Brain microvascular endothelial cell (primary cell): ENCODE measurements around the gene GASK1A.

Experiments used
- DNase-seq: peaks from one replicate; pipeline ENCODE4 v3.0.0-alpha.2; 2020
- H3K27ac ChIP-seq: fragments of 250-450 bp; sonication (Bioruptor Pico); 2 replicates; pipeline ENCODE4 v1.5.1; 2020; ENCODE audit warnings: mild to moderate bottlenecking, moderate library complexity
- H3K27me3 ChIP-seq: fragments of 250-450 bp; sonication (Bioruptor Pico); replicated peaks from 2 replicates; pipeline ENCODE4 v1.5.1; 2020; ENCODE audit warnings: mild to moderate bottlenecking
- H3K36me3 ChIP-seq: fragments of 250-450 bp; sonication (Bioruptor Pico); replicated peaks from 2 replicates; pipeline ENCODE4 v1.5.1; 2020; ENCODE audit warnings: mild to moderate bottlenecking
- H3K4me3 ChIP-seq: 2 replicates; pipeline ENCODE4 v1.5.1; 2011; ENCODE audit warnings: low read depth, mild to moderate bottlenecking, control low read depth, low read length, moderate library complexity
- in situ Hi-C: cut with HindIII; loops from 2 replicates; pipeline ENCODE4 v1.10.0; 2017; ENCODE audit warnings: low sequenced_read_pairs, low pct_ligation_motif_present
- TF ChIP-seq, protein P1 (sequence below): IDR thresholded peaks from 2 replicates; pipeline ENCODE4 v1.5.1; 2011; ENCODE audit warnings: low read depth, mild to moderate bottlenecking, moderate library complexity, low read length, control low read depth, inconsistent platforms; ENCODE audit errors: missing control alignments

The GASK1A gene

DNA sequence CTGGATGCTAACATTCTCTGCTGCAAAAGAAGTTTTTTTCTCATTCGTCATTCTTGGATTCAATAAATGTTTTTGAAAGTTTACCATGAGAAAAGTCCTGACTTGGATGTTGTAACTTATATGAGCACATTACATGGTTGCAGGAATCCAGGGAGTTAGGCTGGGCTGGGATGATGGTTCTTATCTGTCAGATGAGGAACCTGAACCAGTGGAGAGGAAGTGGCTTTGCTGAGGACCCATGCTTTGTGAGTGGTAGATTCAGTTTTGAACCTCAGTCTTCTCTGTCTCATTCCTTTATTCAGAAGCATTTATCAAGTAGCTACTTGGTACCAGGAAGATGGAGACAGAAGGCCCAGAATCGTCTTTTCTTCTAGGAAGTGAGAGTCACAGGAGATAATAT is 3.7 kb upstream of the GASK1A start:
- no peak overlapping the region for H3K27ac ChIP-seq
- H3K4me3 ChIP-seq = no peak overlapping the region
- H3K27me3 ChIP-seq = peaks cover 26% of the 10 kb centered on the region
- DNase-seq = no peak
- TF ChIP-seq, protein P1, sequence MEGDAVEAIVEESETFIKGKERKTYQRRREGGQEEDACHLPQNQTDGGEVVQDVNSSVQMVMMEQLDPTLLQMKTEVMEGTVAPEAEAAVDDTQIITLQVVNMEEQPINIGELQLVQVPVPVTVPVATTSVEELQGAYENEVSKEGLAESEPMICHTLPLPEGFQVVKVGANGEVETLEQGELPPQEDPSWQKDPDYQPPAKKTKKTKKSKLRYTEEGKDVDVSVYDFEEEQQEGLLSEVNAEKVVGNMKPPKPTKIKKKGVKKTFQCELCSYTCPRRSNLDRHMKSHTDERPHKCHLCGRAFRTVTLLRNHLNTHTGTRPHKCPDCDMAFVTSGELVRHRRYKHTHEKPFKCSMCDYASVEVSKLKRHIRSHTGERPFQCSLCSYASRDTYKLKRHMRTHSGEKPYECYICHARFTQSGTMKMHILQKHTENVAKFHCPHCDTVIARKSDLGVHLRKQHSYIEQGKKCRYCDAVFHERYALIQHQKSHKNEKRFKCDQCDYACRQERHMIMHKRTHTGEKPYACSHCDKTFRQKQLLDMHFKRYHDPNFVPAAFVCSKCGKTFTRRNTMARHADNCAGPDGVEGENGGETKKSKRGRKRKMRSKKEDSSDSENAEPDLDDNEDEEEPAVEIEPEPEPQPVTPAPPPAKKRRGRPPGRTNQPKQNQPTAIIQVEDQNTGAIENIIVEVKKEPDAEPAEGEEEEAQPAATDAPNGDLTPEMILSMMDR = no peak
- in situ Hi-C loops = no loop called here
- H3K36me3 ChIP-seq = no peaks in the 10 kb centered on the region

DNA sequence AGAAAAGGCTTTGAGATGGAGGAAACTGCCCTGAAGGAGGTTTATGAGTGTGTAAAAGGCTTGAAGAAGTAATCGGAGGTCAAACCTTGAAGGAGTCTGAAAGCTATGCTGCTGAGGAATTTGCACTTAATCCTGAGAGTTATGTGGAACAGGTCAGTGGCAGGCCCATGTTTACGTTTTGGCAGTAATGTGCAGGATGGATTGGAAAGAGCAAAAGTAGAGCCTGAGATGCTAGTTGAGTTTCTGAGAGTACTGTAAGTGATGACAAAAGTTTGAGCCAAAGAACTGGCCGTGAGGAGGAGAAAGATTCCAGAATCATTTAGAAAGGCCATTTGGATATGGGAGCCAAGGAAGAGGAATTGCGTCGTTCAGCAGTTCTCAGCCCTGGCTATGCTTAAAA is 3.2 kb upstream of the GASK1A start:
- Histone ChIP-seq H3K27me3 (peaks cover 29% of the 10 kb centered on the region), H3K27ac (no peak overlapping the region), H3K36me3 (no peaks in the 10 kb centered on the region), H3K4me3 (no peak overlapping the region)
- no peak for DNase-seq
- in situ Hi-C loops = no loop called here
- TF ChIP-seq, protein P1 = no peak

DNA sequence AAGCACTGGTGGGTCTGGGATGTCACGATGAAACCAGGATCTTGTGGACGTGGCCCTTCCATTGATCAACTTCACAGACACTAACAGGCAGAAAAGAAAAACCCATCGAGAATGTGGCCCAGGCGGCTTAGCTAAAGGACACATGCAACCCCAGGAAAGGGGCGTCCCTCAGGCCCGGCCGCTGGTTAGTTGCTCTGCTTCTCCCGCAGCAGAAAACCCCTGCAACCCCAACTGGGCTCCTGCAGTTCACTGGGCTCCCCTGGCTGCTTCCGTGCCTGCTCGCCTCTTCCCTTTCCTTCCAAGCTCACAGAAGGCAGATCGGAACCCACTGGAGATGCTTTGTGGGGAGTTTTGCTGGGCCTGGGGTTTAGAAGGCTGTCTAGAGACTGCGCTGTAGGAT is 1.1 kb downstream of the GASK1A start:
- no peak for DNase-seq
- TF ChIP-seq, protein P1 = no peak
- in situ Hi-C loops = no loop called here
- Histone ChIP-seq H3K27ac (no peak overlapping the region), H3K27me3 (peaks cover 29% of the 10 kb centered on the region), H3K36me3 (no peaks in the 10 kb centered on the region), H3K4me3 (no peak overlapping the region)

DNA sequence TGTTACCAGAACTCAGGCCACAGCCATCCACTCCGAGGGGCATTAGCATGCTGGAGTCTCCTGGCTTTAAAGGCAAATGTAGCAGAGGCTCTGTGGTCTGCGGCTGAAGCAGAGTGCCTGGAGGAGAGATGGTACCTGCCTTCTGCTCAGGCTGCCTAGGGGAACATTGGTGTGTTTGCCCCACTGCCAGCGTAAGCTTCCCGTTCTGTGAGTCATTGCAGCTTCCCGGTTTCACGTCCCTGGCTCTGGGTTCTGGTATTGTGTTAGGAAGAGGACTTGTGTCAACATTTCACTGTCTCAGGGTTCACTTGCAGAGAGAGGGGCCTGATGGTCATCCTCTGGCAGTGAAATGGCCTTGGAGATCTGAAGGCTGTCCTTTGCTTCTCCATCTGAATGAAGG is 1.8 kb downstream of the GASK1A start:
- H3K27ac ChIP-seq = no peak overlapping the region
- in situ Hi-C loops = no loop called here
- H3K27me3 ChIP-seq = peaks cover 29% of the 10 kb centered on the region
- no peak for DNase-seq
- TF ChIP-seq, protein P1 = no peak
- H3K36me3 ChIP-seq = no peaks in the 10 kb centered on the region
- no peak overlapping the region for H3K4me3 ChIP-seq

DNA sequence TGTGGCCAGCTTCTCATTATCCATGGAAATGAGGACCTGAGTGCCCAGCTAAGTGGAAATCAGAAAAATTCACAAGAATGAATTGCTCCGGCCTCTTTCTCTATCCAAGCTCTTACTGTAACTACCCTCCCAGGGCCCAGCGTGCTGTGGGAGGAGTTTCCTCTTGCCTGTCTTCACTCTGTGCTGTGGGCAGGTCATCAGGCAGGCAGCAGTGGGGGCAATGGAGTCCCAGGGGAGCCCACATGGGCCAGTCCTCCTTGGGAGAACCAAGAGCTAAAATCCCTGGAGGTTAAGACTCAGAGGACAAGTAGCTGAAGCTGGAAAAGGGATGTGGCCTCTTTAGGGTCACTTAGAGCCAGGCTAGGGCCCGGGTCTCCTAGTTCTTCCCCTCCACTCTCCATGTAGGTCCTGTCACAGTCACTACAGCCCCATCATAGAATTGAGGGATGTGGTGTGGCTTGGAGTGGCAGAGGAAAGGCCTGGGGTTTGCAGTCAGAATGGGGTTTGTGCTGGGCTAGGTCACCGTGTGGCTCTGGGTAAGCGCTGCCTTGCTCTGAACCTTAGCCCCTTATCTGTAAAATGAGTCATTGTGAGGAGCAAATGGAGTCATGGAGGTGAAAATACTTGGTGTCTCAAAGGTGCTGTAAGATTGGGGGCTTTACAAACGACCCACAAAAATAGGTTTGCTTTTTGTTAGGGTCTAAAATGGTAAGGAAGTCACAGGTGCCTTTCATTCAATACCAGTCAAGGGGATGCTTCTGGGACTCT is 3.7 kb downstream of the GASK1A start:
- TF ChIP-seq, protein P1 = no peak
- in situ Hi-C loops = no loop called here
- peaks cover 29% of the 10 kb centered on the region for H3K27me3 ChIP-seq

DNA sequence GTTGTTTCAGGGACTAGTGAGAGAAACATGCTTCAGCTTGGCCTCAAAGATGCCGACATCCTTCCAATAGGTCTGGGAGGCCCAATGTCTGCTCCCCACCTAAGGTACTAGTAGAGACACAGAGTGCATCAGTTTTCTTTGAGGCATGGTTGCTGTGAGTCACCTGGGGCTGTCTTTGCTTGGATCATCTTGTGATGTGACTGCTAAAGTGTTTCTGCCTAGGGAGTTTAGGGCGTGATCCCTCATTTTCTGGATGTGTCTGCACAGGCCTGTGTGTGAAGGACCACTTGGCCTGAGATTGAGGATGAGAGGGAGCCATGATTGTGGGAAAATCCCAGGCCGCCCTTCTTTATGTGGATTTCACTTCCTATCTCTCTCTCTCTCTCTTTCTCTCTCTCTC is 4.8 kb downstream of the GASK1A start:
- in situ Hi-C loops = no loop called here
- TF ChIP-seq, protein P1 = no peak
- DNase-seq = no peak
- H3K27ac ChIP-seq = no peak overlapping the region
- H3K36me3 ChIP-seq = no peaks in the 10 kb centered on the region
- H3K27me3 ChIP-seq = peaks cover 18% of the 10 kb centered on the region
- H3K4me3 ChIP-seq = no peak overlapping the region

More for the DNA sequence above, 3.7 kb downstream of the GASK1A start:
- Histone ChIP-seq H3K27ac (no peak overlapping the region), H3K36me3 (no peaks in the 10 kb centered on the region), H3K4me3 (no peak overlapping the region)
- no peak for DNase-seq
